Posterior cingulate gyrus (tissue), 11 donors: ENCODE data around the gene OSBPL9.
"Not testable (repeated sequence)": the region's sequence is repeated elsewhere in the genome, so short reads cannot be mapped to it uniquely, and the experiment has no call there.

Experiments
- DNase-seq, 10 donors: peaks; one replicate each; pipeline versions ENCODE4 v3.0.0 to v3.0.0-alpha.2; 2020 to 2021; ENCODE audit warnings: mixed read lengths in 3 of 10
- intact Hi-C: fragments of 100-400 bp; cut with DNase I; formaldehyde crosslinking; loops from one replicate; pipeline ENCODE4 v1.15.1; 2023

Gene OSBPL9

GRCh38 chr1:51631747-51632146, 14.9 kb downstream of the OSBPL9 start:
- DNase-seq: no peak
- intact Hi-C loops: no loop called here

GRCh38 chr1:51634618-51635017, 17.7 kb downstream of the OSBPL9 start:
- intact Hi-C loops: no loop called here
- no peak for DNase-seq

GRCh38 chr1:51635615-51636014, 18.7 kb downstream of the OSBPL9 start:
- no peak for DNase-seq
- intact Hi-C loops: no loop called here

- DNase-seq: no peak
- intact Hi-C loops: no loop called here
Observed at GRCh38 chr1:51636191-51636590, 19.3 kb downstream of the OSBPL9 start.

GRCh38 chr1:51636764-51637522, 20.1 kb downstream of the OSBPL9 start:
- intact Hi-C loops: no loop called here
- no peak for DNase-seq

GRCh38 chr1:51638350-51638749, 21.5 kb downstream of the OSBPL9 start:
- no peak for DNase-seq
- intact Hi-C loops: loop anchor here (2.0 kb wide), 1 partner anchor 14 kb away; no protein-coding TSS in a partner anchor

- intact Hi-C loops: loop anchor here (2.0 kb wide), 1 partner anchor 13 kb away; no protein-coding TSS in a partner anchor
- DNase-seq: no peak
Observed at GRCh38 chr1:51639694-51640093, 22.8 kb downstream of the OSBPL9 start.

- DNase-seq: no peak
- intact Hi-C loops: no loop called here
Observed at GRCh38 chr1:51641096-51641495, 24.2 kb downstream of the OSBPL9 start.

GRCh38 chr1:51642739-51643142, 25.8 kb downstream of the OSBPL9 start:
- intact Hi-C loops: no loop called here
- no peak for DNase-seq

- DNase-seq: no peak
- intact Hi-C loops: no loop called here
Observed at GRCh38 chr1:51643362-51643761, 26.5 kb downstream of the OSBPL9 start.

- DNase-seq: no peak
- intact Hi-C loops: no loop called here
Observed at GRCh38 chr1:51644020-51644419, 27.1 kb downstream of the OSBPL9 start.

- intact Hi-C loops: no loop called here
- DNase-seq: no peak
Observed at GRCh38 chr1:51644533-51645197, 27.8 kb downstream of the OSBPL9 start.

- DNase-seq: peak in 1 of 10 donors; percentile 17
- intact Hi-C loops: not testable (repeated sequence)
Observed at GRCh38 chr1:51646592-51646991, 29.7 kb downstream of the OSBPL9 start.

- no peak for DNase-seq
- intact Hi-C loops: no loop called here
Observed at GRCh38 chr1:51648180-51649109, 31.6 kb downstream of the OSBPL9 start.

GRCh38 chr1:51649593-51650091, 32.8 kb downstream of the OSBPL9 start:
- intact Hi-C loops: no loop called here
- DNase-seq: no peak

- intact Hi-C loops: no loop called here
- DNase-seq: no peak
Observed at GRCh38 chr1:51650198-51650597, 33.3 kb downstream of the OSBPL9 start.

- intact Hi-C loops: no loop called here
- DNase-seq: no peak
Observed at GRCh38 chr1:51651552-51651942, 34.7 kb downstream of the OSBPL9 start.

- no peak for DNase-seq
- intact Hi-C loops: loop anchor here (2.0 kb wide), 1 partner anchor 14 kb away; no protein-coding TSS in a partner anchor
Observed at GRCh38 chr1:51652599-51652998, 35.7 kb downstream of the OSBPL9 start.

- intact Hi-C loops: loop anchor here (2.0 kb wide), 1 partner anchor 14 kb away; no protein-coding TSS in a partner anchor
- DNase-seq: no peak
Observed at GRCh38 chr1:51653127-51653526, 36.2 kb downstream of the OSBPL9 start.

GRCh38 chr1:51654000-51654399, 37.1 kb downstream of the OSBPL9 start:
- intact Hi-C loops: loop anchor here (2.0 kb wide), 1 partner anchor 15 kb away; no protein-coding TSS in a partner anchor
- no peak for DNase-seq

- DNase-seq: no peak
- intact Hi-C loops: no loop called here
Observed at GRCh38 chr1:51656374-51656773, 39.5 kb downstream of the OSBPL9 start.
